ENCODE data around the gene PRRT2. TPM values are rescaled to one million over a fixed set of nuclear protein-coding genes. Genes with fewer than 3 reads are reported as not detected.

PRRT2 gene
- total and polyA plus RNA-seq, 10 of the 15 experiments (the other 5 are each of a cell fraction or from before 2014, with no cell fraction given), result 0.08 to 0.49 (median 0.12) TPM; not detected in 4

DNA sequence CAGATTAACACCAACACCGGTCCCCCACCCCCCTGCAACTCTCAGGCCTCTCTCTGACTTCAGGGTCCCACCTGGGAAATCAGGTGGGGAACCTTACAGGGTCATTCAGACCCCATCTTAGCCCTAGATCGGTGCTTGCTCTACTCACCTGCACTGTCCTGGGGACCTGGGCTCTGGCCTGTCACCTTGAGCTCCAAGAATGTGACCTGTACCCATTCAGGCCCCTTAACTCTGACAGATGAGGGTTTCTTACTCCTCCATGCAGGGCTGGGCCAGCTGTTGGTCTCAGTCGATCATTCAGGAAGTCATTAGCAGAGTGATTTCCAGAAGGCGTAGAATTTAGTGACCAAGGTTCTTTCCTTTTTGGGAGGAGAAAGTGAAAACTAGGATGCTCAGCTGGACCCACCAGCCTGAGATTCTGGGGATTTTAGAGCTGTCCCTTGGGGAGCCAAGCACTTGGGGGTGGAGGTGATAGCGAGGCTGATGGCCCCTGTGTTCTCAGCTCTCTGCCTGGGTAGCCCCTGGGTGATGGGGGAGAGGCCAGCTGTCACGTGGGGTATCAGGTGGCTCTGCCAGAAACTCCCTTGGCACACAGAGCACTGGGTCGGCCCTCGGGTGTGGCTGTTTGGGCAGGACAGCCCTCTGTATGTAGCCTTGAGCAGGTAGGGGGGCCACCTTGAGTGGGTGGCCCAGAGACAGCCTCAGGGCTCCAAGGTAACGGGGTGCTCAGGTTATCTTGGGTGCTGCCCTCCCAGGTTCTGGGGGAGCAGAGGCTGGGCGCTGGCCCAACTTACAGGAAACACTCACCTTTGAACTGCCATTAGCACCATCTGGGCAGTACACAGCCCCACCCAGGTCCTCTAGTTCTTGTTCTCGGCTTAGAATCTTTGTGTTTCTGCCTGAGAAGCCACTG is 9.0 kb downstream of the PRRT2 start (continued):
- TF ChIP-seq, protein P1, sequence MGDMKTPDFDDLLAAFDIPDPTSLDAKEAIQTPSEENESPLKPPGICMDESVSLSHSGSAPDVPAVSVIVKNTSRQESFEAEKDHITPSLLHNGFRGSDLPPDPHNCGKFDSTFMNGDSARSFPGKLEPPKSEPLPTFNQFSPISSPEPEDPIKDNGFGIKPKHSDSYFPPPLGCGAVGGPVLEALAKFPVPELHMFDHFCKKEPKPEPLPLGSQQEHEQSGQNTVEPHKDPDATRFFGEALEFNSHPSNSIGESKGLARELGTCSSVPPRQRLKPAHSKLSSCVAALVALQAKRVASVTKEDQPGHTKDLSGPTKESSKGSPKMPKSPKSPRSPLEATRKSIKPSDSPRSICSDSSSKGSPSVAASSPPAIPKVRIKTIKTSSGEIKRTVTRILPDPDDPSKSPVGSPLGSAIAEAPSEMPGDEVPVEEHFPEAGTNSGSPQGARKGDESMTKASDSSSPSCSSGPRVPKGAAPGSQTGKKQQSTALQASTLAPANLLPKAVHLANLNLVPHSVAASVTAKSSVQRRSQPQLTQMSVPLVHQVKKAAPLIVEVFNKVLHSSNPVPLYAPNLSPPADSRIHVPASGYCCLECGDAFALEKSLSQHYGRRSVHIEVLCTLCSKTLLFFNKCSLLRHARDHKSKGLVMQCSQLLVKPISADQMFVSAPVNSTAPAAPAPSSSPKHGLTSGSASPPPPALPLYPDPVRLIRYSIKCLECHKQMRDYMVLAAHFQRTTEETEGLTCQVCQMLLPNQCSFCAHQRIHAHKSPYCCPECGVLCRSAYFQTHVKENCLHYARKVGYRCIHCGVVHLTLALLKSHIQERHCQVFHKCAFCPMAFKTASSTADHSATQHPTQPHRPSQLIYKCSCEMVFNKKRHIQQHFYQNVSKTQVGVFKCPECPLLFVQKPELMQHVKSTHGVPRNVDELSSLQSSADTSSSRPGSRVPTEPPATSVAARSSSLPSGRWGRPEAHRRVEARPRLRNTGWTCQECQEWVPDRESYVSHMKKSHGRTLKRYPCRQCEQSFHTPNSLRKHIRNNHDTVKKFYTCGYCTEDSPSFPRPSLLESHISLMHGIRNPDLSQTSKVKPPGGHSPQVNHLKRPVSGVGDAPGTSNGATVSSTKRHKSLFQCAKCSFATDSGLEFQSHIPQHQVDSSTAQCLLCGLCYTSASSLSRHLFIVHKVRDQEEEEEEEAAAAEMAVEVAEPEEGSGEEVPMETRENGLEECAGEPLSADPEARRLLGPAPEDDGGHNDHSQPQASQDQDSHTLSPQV (IDR thresholded peaks at IDR 0.05), result no peak
- TF ChIP-seq IRF4 (IDR thresholded peaks at IDR 0.05; ENCODE audit: low read depth, low read length) (no peak), NFYB (IDR thresholded peaks at IDR 0.05; ENCODE audit: insufficient read depth, low read depth, low read length) (no peak), LARP7 (IDR thresholded peaks at IDR 0.05) (no peak), SMAD5 (IDR thresholded peaks at IDR 0.05; ENCODE audit: low read depth) (peak; percentile 4), MYC (IDR thresholded peaks at IDR 0.05; ENCODE audit: insufficient read depth, insufficient read length, insufficient replicate concordance, low read length, severe bottlenecking) (no peak), ZBTB40 (IDR thresholded peaks at IDR 0.05; ENCODE audit: borderline replicate concordance) (no peak), IKZF2 (IDR thresholded peaks at IDR 0.05) (no peak), RB1 (IDR thresholded peaks at IDR 0.05; ENCODE audit: borderline replicate concordance) (0 out of 2 replicates have a peak, but pooled peaks have one; percentile 17), IKZF1 (conservative IDR thresholded peaks at IDR 0.05) (peak; percentile 32), PML (IDR thresholded peaks at IDR 0.05; ENCODE audit: low read length) (no peak), FOXK2 (IDR thresholded peaks at IDR 0.05) (no peak), HCFC1 (IDR thresholded peaks at IDR 0.05; ENCODE audit: low read length) (no peak), PRDM15 (CRISPR knock-in tag; IDR thresholded peaks at IDR 0.05) (no peak)
- TF ChIP-seq, protein P2, sequence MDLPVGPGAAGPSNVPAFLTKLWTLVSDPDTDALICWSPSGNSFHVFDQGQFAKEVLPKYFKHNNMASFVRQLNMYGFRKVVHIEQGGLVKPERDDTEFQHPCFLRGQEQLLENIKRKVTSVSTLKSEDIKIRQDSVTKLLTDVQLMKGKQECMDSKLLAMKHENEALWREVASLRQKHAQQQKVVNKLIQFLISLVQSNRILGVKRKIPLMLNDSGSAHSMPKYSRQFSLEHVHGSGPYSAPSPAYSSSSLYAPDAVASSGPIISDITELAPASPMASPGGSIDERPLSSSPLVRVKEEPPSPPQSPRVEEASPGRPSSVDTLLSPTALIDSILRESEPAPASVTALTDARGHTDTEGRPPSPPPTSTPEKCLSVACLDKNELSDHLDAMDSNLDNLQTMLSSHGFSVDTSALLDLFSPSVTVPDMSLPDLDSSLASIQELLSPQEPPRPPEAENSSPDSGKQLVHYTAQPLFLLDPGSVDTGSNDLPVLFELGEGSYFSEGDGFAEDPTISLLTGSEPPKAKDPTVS (IDR thresholded peaks at IDR 0.05; ENCODE audit: low read depth, low read length), result no peak

Measured in GM12878 (cell line).